ENCODE measurements around the gene KRT80.

DNA sequence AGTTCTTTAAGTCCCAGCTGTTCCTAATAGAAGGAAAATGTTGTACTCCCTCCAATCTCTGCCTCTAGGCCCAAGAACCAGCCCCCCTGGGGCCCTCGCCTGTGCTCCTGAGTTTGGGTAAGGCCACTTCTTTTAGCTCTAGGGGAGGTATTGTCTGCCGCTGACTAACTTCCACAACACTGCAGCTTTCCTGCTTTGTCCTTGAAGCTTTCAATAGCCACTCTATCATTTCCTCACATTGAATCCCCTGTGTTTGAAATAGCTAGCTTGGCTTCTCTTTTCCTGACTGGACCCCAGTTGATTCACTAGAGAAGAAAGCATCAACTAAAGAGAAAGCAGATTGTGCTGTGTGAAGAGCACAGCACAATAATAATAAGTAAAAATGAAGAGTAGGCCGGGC lies 28.8 kb downstream of the KRT80 start:
- TF ChIP-seq, protein P1, sequence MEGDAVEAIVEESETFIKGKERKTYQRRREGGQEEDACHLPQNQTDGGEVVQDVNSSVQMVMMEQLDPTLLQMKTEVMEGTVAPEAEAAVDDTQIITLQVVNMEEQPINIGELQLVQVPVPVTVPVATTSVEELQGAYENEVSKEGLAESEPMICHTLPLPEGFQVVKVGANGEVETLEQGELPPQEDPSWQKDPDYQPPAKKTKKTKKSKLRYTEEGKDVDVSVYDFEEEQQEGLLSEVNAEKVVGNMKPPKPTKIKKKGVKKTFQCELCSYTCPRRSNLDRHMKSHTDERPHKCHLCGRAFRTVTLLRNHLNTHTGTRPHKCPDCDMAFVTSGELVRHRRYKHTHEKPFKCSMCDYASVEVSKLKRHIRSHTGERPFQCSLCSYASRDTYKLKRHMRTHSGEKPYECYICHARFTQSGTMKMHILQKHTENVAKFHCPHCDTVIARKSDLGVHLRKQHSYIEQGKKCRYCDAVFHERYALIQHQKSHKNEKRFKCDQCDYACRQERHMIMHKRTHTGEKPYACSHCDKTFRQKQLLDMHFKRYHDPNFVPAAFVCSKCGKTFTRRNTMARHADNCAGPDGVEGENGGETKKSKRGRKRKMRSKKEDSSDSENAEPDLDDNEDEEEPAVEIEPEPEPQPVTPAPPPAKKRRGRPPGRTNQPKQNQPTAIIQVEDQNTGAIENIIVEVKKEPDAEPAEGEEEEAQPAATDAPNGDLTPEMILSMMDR (optimal IDR thresholded peaks at IDR 0.05 in 1 of 3, IDR thresholded peaks at IDR 0.05 in 1 of 3, conservative IDR thresholded peaks at IDR 0.05 in 1 of 3; ENCODE audit: extremely low read depth in 1 of 3, insufficient read depth in 2 of 3, low read length in 3 of 3) = no peak
- no peak for TF ChIP-seq EZH2 (IDR thresholded peaks at IDR 0.05; ENCODE audit: low read length)
